SK-N-SH (cell line): ENCODE results near the gene WWC2. TPM values are rescaled to one million over a fixed set of nuclear protein-coding genes. Genes with fewer than 3 reads are reported as not detected.

Experiments
- CTCF ChIA-PET: fragments of 300-600, 350-600 bp; formaldehyde crosslinking; extraction: SDS; loops from one replicate; lab custom pipeline; 2021; lab: Yijun Ruan, JAX
- POLR2A ChIA-PET: fragments of 350-600 bp; sonication (Branson Sonifier 250); formaldehyde crosslinking; extraction: SDS; loops from one replicate; lab custom pipeline; 2020; ENCODE audit warnings: antibody characterized with exemption, inconsistent platforms; lab: Yijun Ruan, JAX
- DNase-seq: peaks from one replicate; pipeline ENCODE4 v3.0.0; 2012
- H2AFZ ChIP-seq: fragments of 200-600 bp; sonication (generic); 2 replicates; pipeline ENCODE4 v1.8.1; 2016; ENCODE audit warnings: antibody characterized with exemption, mild to moderate bottlenecking, low read depth
- H3F3A ChIP-seq: fragments of 200-600 bp; sonication (generic); replicated peaks from 2 replicates; pipeline ENCODE3; 2016; ENCODE audit warnings: antibody characterized with exemption, mild to moderate bottlenecking; ENCODE audit not compliant: insufficient read depth
- H3K27ac ChIP-seq, 2 experiments: fragments of 200-500 bp in 1 of 2; fragments of 200-600 bp in 1 of 2; sonication (Bioruptor generic) in 1 of 2; sonication (generic), shearing (Covaris generic) in 1 of 2; 2 replicates each; pipeline versions ENCODE4 v1.5.1 to v1.6.1; 2014 to 2016; ENCODE audit warnings: low read depth in 2 of 2, inconsistent platforms in 1 of 2, low read length in 1 of 2, mild to moderate bottlenecking in 1 of 2, mixed read lengths in 1 of 2
- H3K27me3 ChIP-seq: fragments of 200-600 bp; sonication (generic), shearing (Covaris generic); 2 replicates; pipeline ENCODE4 v1.6.1; 2016; ENCODE audit warnings: mixed run types; ENCODE audit not compliant: insufficient read depth
- H3K36me3 ChIP-seq, 2 experiments: fragments of 200-500 bp in 1 of 2; fragments of 200-600 bp in 1 of 2; sonication (Bioruptor generic) in 1 of 2; sonication (generic) in 1 of 2; replicated peaks in 1 of 2; 2 replicates each; pipeline versions ENCODE3 to v1.5.1; 2014 to 2016; ENCODE audit warnings: low read length in 1 of 2, mild to moderate bottlenecking in 1 of 2; ENCODE audit not compliant: insufficient read depth in 2 of 2, control insufficient read depth in 1 of 2
- H3K4me1 ChIP-seq, 2 experiments: fragments of 200-500 bp in 1 of 2; fragments of 200-600 bp in 1 of 2; sonication (Bioruptor generic) in 1 of 2; sonication (generic), shearing (Covaris generic) in 1 of 2; 2 replicates each; pipeline versions ENCODE4 v1.5.1 to v1.6.1; 2014 to 2016; ENCODE audit warnings: low read depth in 1 of 2, low read length in 1 of 2, mixed run types in 1 of 2; ENCODE audit not compliant: insufficient read depth in 2 of 2, control insufficient read depth in 1 of 2
- H3K4me2 ChIP-seq: fragments of 200-600 bp; sonication (generic), shearing (Covaris generic); 2 replicates; pipeline ENCODE4 v1.6.1; 2017; ENCODE audit warnings: mixed run types
- H3K4me3 ChIP-seq, 2 experiments: fragments of 200-500 bp in 1 of 2; fragments of 200-600 bp in 1 of 2; sonication (Bioruptor generic) in 1 of 2; sonication (generic), shearing (Covaris generic) in 1 of 2; 2 replicates each; pipeline versions ENCODE4 v1.5.1 to v1.8.1; 2014 to 2016; ENCODE audit warnings: low read depth in 2 of 2, inconsistent platforms in 1 of 2, low read length in 1 of 2, mild to moderate bottlenecking in 1 of 2, mixed read lengths in 1 of 2, moderate library complexity in 1 of 2
- H3K79me2 ChIP-seq: fragments of 200-600 bp; sonication (generic); 2 replicates; pipeline ENCODE4 v1.8.1; 2017; ENCODE audit warnings: mild to moderate bottlenecking; ENCODE audit not compliant: insufficient read depth
- H3K9ac ChIP-seq: fragments of 200-600 bp; sonication (generic); 2 replicates; pipeline ENCODE4 v1.6.1; 2017; ENCODE audit warnings: mixed run types
- H3K9me2 ChIP-seq: fragments of 200-600 bp; sonication (generic); 2 replicates; pipeline ENCODE4 v1.6.1; 2017; ENCODE audit warnings: mixed run types
- H3K9me3 ChIP-seq: fragments of 200-600 bp; sonication (generic); 2 replicates; pipeline ENCODE4 v1.6.1; 2017; ENCODE audit warnings: mixed run types, mild to moderate bottlenecking, moderate library complexity
- H4K20me1 ChIP-seq: fragments of 200-600 bp; sonication (generic); 2 replicates; pipeline ENCODE4 v1.6.1; 2017; ENCODE audit warnings: mild to moderate bottlenecking, mixed run types; ENCODE audit not compliant: insufficient read depth
- CTCF ChIP-seq: fragments of 200-600 bp; sonication (generic); IDR thresholded peaks from 2 replicates; pipeline ENCODE4 v1.6.1; 2017; ENCODE audit warnings: antibody characterized with exemption, mild to moderate bottlenecking, moderate library complexity
- ELF1 ChIP-seq: IDR thresholded peaks from 2 replicates; pipeline ENCODE4 v1.4.0; 2012
- EP300 ChIP-seq, 2 experiments: IDR thresholded peaks; 2 replicates each; pipeline versions ENCODE4 v1.4.0 to v1.6.1; 2012; ENCODE audit warnings: borderline replicate concordance in 1 of 2, low read depth in 1 of 2, low read length in 1 of 2
- FOSL2 ChIP-seq: IDR thresholded peaks from 2 replicates; pipeline ENCODE4 v1.4.0; 2012; ENCODE audit warnings: low read depth, mild to moderate bottlenecking, moderate library complexity, borderline replicate concordance
- FOXM1 ChIP-seq: IDR thresholded peaks from 2 replicates; pipeline ENCODE4 v1.4.0; 2012; ENCODE audit warnings: low read depth, mild to moderate bottlenecking
- GATA2 ChIP-seq: sonication (generic); formaldehyde crosslinking; IDR thresholded peaks from 2 replicates; pipeline ENCODE4 v1.5.0; 2020; ENCODE audit warnings: mild to moderate bottlenecking, missing genetic modification reagents
- JUND ChIP-seq: IDR thresholded peaks from 2 replicates; pipeline ENCODE4 v1.4.0; 2012
- MXI1 ChIP-seq: IDR thresholded peaks from 2 replicates; pipeline ENCODE4 v1.6.1; 2012; ENCODE audit warnings: mild to moderate bottlenecking, low read depth, low read length, improper control_type of control experiment
- NFIC ChIP-seq: IDR thresholded peaks from 2 replicates; pipeline ENCODE4 v1.4.0; 2012; ENCODE audit warnings: borderline replicate concordance
- RCOR1 ChIP-seq: fragments of 150-350 bp; IDR thresholded peaks from 2 replicates; pipeline ENCODE4 v1.6.1; 2017; ENCODE audit warnings: antibody characterized with exemption, low read length
- RXRA ChIP-seq: IDR thresholded peaks from 2 replicates; pipeline ENCODE4 v1.4.0; 2012; ENCODE audit warnings: low read depth, mild to moderate bottlenecking, borderline replicate concordance
- SMC3 ChIP-seq: IDR thresholded peaks from 2 replicates; pipeline ENCODE4 v1.6.1; 2012; ENCODE audit warnings: low read depth, low read length, improper control_type of control experiment
- TCF12 ChIP-seq: IDR thresholded peaks from 2 replicates; pipeline ENCODE4 v1.4.0; 2012
- TEAD4 ChIP-seq: IDR thresholded peaks from 2 replicates; pipeline ENCODE4 v1.4.0; 2012; ENCODE audit warnings: mild to moderate bottlenecking, borderline replicate concordance; ENCODE audit not compliant: insufficient read depth
- ZBTB33 ChIP-seq: IDR thresholded peaks from 2 replicates; pipeline ENCODE4 v1.4.0; 2012; ENCODE audit warnings: low read depth, borderline replicate concordance
- WGBS: methylation state at CpG from one replicate; pipeline ENCODE4 v1.1.6; 2017; ENCODE audit warnings: low lambda C conversion rate; 5-methylcytosine and 5-hydroxymethylcytosine counted together
- polyA plus RNA-seq, 3 experiments: library from polyadenylated mRNA; depleted of rRNA; stranded (reverse); fragments of >200 nt; gene quantifications; 2 replicates each; pipeline ENCODE4 v1.2.3, GENCODE V29; 2012
- TF ChIP-seq, protein P1 (sequence below): IDR thresholded peaks from 2 replicates; pipeline ENCODE4 v1.4.0; 2012; ENCODE audit warnings: low read depth
- TF ChIP-seq, protein P2 (sequence below): IDR thresholded peaks from 2 replicates; pipeline ENCODE4; 2012

WWC2 gene
- polyA plus RNA-seq, 1 of the 3 experiments (the other 2 are of a cell fraction), result 18.4 TPM

- 90% methylated on average over 4 of the region's 4 CpGs for WGBS
Measured at GRCh38 chr4:183111452-183111885, 12.4 kb downstream of the WWC2 start.

DNA sequence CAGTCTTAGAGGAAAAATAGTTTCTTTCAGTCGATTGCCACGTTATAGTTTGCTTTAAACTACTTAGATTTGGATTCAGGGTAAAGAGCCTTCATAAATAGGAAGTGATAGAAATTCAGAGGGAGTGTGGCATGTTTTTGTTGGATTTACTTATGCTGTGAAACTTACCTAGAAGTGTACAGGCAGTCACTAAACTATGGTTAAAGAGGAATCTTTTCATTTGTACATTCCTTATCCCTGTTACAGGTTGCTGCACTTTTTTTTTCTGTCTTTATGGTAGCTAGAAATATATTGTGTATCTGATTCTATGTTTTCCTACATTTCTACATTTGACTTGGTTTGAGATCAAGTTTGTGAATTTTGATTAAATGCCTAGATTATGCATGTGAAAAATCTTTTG is 19.1 kb downstream of the WWC2 start:
- Histone ChIP-seq H3K4me1 (peaks cover 0 to 20% of the 10 kb centered on the region in 2 experiments; a peak in 1 of 4 replicates), H4K20me1 (peaks cover 24% of the 10 kb centered on the region), H3K79me2 (peaks cover 97% of the 10 kb centered on the region), H2AFZ (no peak overlapping the region), H3K27me3 (no peaks in the 10 kb centered on the region), H3K9ac (peak overlapping the region; percentile 42; the same call in 1 of the 2 replicates), H3K4me3 (peak overlapping the region in 1 of 2 experiments; percentile 30; a peak in 1 of 4 replicates), H3K9me2 (no peaks in the 10 kb centered on the region), H3K4me2 (peak overlapping the region; percentile 61), H3K27ac (peak overlapping the region in 1 of 2 experiments; percentile 75; a peak in 2 of 4 replicates), H3K9me3 (no peaks in the 10 kb centered on the region), H3K36me3 (no peaks in the 10 kb centered on the region), H3F3A (peaks cover 25% of the 10 kb centered on the region)
- WGBS, result 90% methylated on average over 2 of the region's 2 CpGs
- POLR2A ChIA-PET, result no interaction called here
- TF ChIP-seq NFIC (no peak), GATA2 (no peak), FOXM1 (no peak), MXI1 (no peak)
- DNase-seq, result no peak
- CTCF ChIA-PET, result no interaction called here

More at GRCh38 chr4:183111452-183111885, 12.4 kb downstream of the WWC2 start:
- no peaks in the 10 kb centered on the region for H3K9me2 ChIP-seq
- H3K79me2 ChIP-seq, result peaks cover 100% of the 10 kb centered on the region
- H3K27ac ChIP-seq, result no peak overlapping the region
- no peaks in the 10 kb centered on the region for H3K36me3 ChIP-seq
- H3F3A ChIP-seq, result peaks cover 15% of the 10 kb centered on the region
- peaks cover 0 to 26% of the 10 kb centered on the region in 2 experiments; a peak in 1 of 4 replicates for H3K4me1 ChIP-seq
- H2AFZ ChIP-seq, result no peak overlapping the region
- H4K20me1 ChIP-seq, result peaks cover 40% of the 10 kb centered on the region
- H3K9me3 ChIP-seq, result no peaks in the 10 kb centered on the region
- ChIA-PET POLR2A (no interaction called here), CTCF (no interaction called here)
- no peak overlapping the region for H3K4me2 ChIP-seq
- no peak for DNase-seq
- no peaks in the 10 kb centered on the region for H3K27me3 ChIP-seq
- H3K4me3 ChIP-seq, result no peak overlapping the region
- no peak overlapping the region for H3K9ac ChIP-seq
- TF ChIP-seq RCOR1, result no peak

- peaks cover 21% of the 10 kb centered on the region for H4K20me1 ChIP-seq
- no peaks in the 10 kb centered on the region for H3K36me3 ChIP-seq
- CTCF ChIA-PET, result no interaction called here
- H3K9me3 ChIP-seq, result no peaks in the 10 kb centered on the region
- H3K9ac ChIP-seq, result peak overlapping the region; percentile 42; the same call in 1 of the 2 replicates
- H3K4me2 ChIP-seq, result peak overlapping the region; percentile 61
- peaks cover 25% of the 10 kb centered on the region for H3F3A ChIP-seq
- H3K4me1 ChIP-seq, result peaks cover 0 to 20% of the 10 kb centered on the region in 2 experiments; a peak in 1 of 4 replicates
- POLR2A ChIA-PET, result no interaction called here
- no peak for DNase-seq
- TF ChIP-seq EP300 (IDR thresholded peaks at IDR 0.05; ENCODE audit: borderline replicate concordance in 1 of 2, low read depth in 1 of 2, low read length in 1 of 2), result 0 out of 4 replicates have a peak, but pooled peaks of 1 of the 2 experiments have one; percentile 49
- no peak for TF ChIP-seq CTCF
- no peak for TF ChIP-seq ELF1
- TF ChIP-seq NFIC, result peak; percentile 58; the same call in 1 of the 2 replicates
- TF ChIP-seq FOSL2, result peak; percentile 36; the same call in 1 of the 2 replicates
- TF ChIP-seq RXRA, result no peak
- TF ChIP-seq SMC3, result no peak
- TF ChIP-seq TEAD4, result peak; percentile 67; the same call in 1 of the 2 replicates
- TF ChIP-seq JUND, result peak; percentile 60
- TF ChIP-seq TCF12, result peak; percentile 65
- TF ChIP-seq, protein P1, sequence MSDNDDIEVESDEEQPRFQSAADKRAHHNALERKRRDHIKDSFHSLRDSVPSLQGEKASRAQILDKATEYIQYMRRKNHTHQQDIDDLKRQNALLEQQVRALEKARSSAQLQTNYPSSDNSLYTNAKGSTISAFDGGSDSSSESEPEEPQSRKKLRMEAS, result 0 out of 2 replicates have a peak, but pooled peaks have one; percentile 16
- TF ChIP-seq ZBTB33, result peak; percentile 41; the same call in 1 of the 2 replicates
- TF ChIP-seq, protein P2, sequence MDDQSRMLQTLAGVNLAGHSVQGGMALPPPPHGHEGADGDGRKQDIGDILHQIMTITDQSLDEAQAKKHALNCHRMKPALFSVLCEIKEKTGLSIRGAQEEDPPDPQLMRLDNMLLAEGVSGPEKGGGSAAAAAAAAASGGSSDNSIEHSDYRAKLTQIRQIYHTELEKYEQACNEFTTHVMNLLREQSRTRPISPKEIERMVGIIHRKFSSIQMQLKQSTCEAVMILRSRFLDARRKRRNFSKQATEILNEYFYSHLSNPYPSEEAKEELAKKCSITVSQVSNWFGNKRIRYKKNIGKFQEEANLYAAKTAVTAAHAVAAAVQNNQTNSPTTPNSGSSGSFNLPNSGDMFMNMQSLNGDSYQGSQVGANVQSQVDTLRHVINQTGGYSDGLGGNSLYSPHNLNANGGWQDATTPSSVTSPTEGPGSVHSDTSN, result peak; percentile 62
- TF ChIP-seq, all 33 proteins: peak for 9
- H3K79me2 ChIP-seq, result peaks cover 97% of the 10 kb centered on the region
- H3K4me3 ChIP-seq, result peak overlapping the region; percentile 4 to 30; a peak in 3 of 4 replicates
- no peaks in the 10 kb centered on the region for H3K9me2 ChIP-seq
- no peak overlapping the region for H2AFZ ChIP-seq
- H3K27me3 ChIP-seq, result no peaks in the 10 kb centered on the region
- H3K27ac ChIP-seq, result peak overlapping the region; percentile 17 to 75; a peak in 3 of 4 replicates
- 5% methylated on average over 3 of the region's 3 CpGs for WGBS
Measured at GRCh38 chr4:183118585-183118984, 19.5 kb downstream of the WWC2 start.
